Endothelial cell of umbilical vein (primary cell): Measurements from ENCODE around the gene LEMD1. TPM values are rescaled to one million over a fixed set of nuclear protein-coding genes. Genes with fewer than 3 reads are reported as not detected.

Source experiments
- BruUV-seq: library from RNA; stranded (reverse); fragments of 400-500 nt; replicated peaks from 2 replicates; lab custom pipeline; 2021; lab: Mats Ljungman, UMichigan
- CTCF ChIA-PET: fragments of 300-600, 350-600 bp; sonication (Branson Sonifier 250); formaldehyde crosslinking; loops from one replicate; lab custom pipeline; 2021; ENCODE audit warnings: antibody characterized with exemption, inconsistent platforms; lab: Charles Lee
- POLR2A ChIA-PET: fragments of 300-600, 350-600 bp; sonication (Branson Sonifier 250); formaldehyde crosslinking; loops from one replicate; lab custom pipeline; 2021; ENCODE audit warnings: antibody characterized with exemption, inconsistent platforms; lab: Charles Lee
- DNase-seq: peaks from one replicate; pipeline ENCODE4 v3.0.0-alpha.2; 2011; ENCODE audit warnings: low read depth, low spot score
- FAIRE-seq: peaks from 2 replicates; lab custom pipeline; 2011; peaks lifted over from hg19 to GRCh38; lab: Jason Lieb, UNC
- H2AFZ ChIP-seq: 2 replicates; pipeline ENCODE4 v1.6.0; 2012; ENCODE audit warnings: low read depth, low read length, control low read depth, inconsistent platforms
- H3K27ac ChIP-seq: 2 replicates; pipeline ENCODE4 v1.5.1; 2011; ENCODE audit warnings: low read depth, mild to moderate bottlenecking, control low read depth, low read length, moderate library complexity; ENCODE audit not compliant: insufficient read depth
- H3K27me3 ChIP-seq, 2 experiments: 2 replicates each; pipeline versions ENCODE4 v1.6.0 to v1.6.1; 2011; ENCODE audit warnings: low read length in 2 of 2, mixed read lengths in 1 of 2; ENCODE audit not compliant: control insufficient read depth in 2 of 2, insufficient read depth in 2 of 2
- H3K36me3 ChIP-seq, 2 experiments: 2 replicates in 1 of 2; 3 replicates in 1 of 2; pipeline ENCODE4 v1.5.1; 2011; ENCODE audit warnings: low read length in 2 of 2, mild to moderate bottlenecking in 1 of 2, moderate library complexity in 1 of 2; ENCODE audit not compliant: control insufficient read depth in 2 of 2, insufficient read depth in 2 of 2; ENCODE audit errors: extremely low read depth in 1 of 2
- H3K4me1 ChIP-seq: 3 replicates; pipeline ENCODE4 v1.5.1; 2011; ENCODE audit warnings: mild to moderate bottlenecking, low read length; ENCODE audit not compliant: control insufficient read depth, insufficient read depth; ENCODE audit errors: extremely low read depth
- H3K4me2 ChIP-seq: 2 replicates; pipeline ENCODE4 v1.6.1; 2011; ENCODE audit warnings: low read length, control low read depth, mixed read lengths; ENCODE audit not compliant: insufficient read depth
- H3K4me3 ChIP-seq, 3 experiments: fragments of 200-600 bp in 1 of 3; sonication (generic), shearing (Covaris generic) in 1 of 3; replicated peaks in 1 of 3; 2 replicates each; pipeline ENCODE4 v1.5.1; 2011 to 2016; ENCODE audit warnings: control low read depth in 3 of 3, low read length in 3 of 3, mild to moderate bottlenecking in 2 of 3, inconsistent platforms in 1 of 3, low read depth in 1 of 3, moderate library complexity in 1 of 3; ENCODE audit not compliant: insufficient read depth in 1 of 3
- H3K79me2 ChIP-seq: 2 replicates; pipeline ENCODE4 v1.6.0; 2012; ENCODE audit warnings: low read length, inconsistent platforms; ENCODE audit not compliant: control insufficient read depth, insufficient read depth
- H3K9ac ChIP-seq: replicated peaks from 2 replicates; pipeline ENCODE3; 2011; ENCODE audit warnings: low read length, control low read depth; ENCODE audit not compliant: insufficient read depth; ENCODE audit errors: extremely low read depth
- H3K9me1 ChIP-seq: replicated peaks from 3 replicates; pipeline ENCODE4 v1.6.0; 2011; ENCODE audit warnings: mild to moderate bottlenecking, low read length; ENCODE audit not compliant: control insufficient read depth, insufficient read depth; ENCODE audit errors: extremely low read depth
- H3K9me3 ChIP-seq: replicated peaks from 2 replicates; pipeline ENCODE4 v1.5.1; 2012; ENCODE audit warnings: low read length, inconsistent platforms; ENCODE audit not compliant: control insufficient read depth, insufficient read depth
- H4K20me1 ChIP-seq: replicated peaks from 2 replicates; pipeline ENCODE3; 2011; ENCODE audit warnings: mild to moderate bottlenecking, low read length; ENCODE audit not compliant: control insufficient read depth, insufficient read depth; ENCODE audit errors: extremely low read depth
- EZH2 ChIP-seq: IDR thresholded peaks from 2 replicates; pipeline ENCODE4 v1.6.1; 2012; ENCODE audit warnings: borderline replicate concordance, low read depth, mild to moderate bottlenecking, moderate library complexity, low read length, inconsistent platforms; ENCODE audit not compliant: severe bottlenecking
- FOS ChIP-seq: IDR thresholded peaks from 2 replicates; pipeline ENCODE4 v1.6.1; 2011; ENCODE audit warnings: mild to moderate bottlenecking, low read length, moderate library complexity, borderline replicate concordance; ENCODE audit not compliant: insufficient read depth
- GATA2 ChIP-seq: IDR thresholded peaks from 2 replicates; pipeline ENCODE4 v1.7.0; 2011; ENCODE audit warnings: low read depth, mild to moderate bottlenecking, moderate library complexity, mixed read lengths, low read length; ENCODE audit not compliant: insufficient read length, insufficient read depth
- JUN ChIP-seq: IDR thresholded peaks from 2 replicates; pipeline ENCODE4 v1.6.1; 2011; ENCODE audit warnings: borderline replicate concordance, low read depth; ENCODE audit not compliant: insufficient read length, insufficient read depth
- MYC ChIP-seq: IDR thresholded peaks from one replicate; pipeline ENCODE4 v1.6.1; 2011; ENCODE audit warnings: mild to moderate bottlenecking, low read depth, low read length
- POLR2A ChIP-seq: IDR thresholded peaks from 2 replicates; pipeline ENCODE4 v1.6.1; 2012; ENCODE audit warnings: low read depth, mild to moderate bottlenecking, control low read depth, low read length
- POLR2AphosphoS5 ChIP-seq: IDR thresholded peaks from 2 replicates; pipeline ENCODE4 v1.6.1; 2012; ENCODE audit warnings: low read depth, mild to moderate bottlenecking, control low read depth, low read length, moderate library complexity; ENCODE audit not compliant: insufficient read depth
- dilution Hi-C: fragments of 300-500 bp; cut with MboI; formaldehyde crosslinking; loops from one replicate; pipeline ENCODE4 v1.15.0; 2019; ENCODE audit warnings: low sequenced_read_pairs; ENCODE audit not compliant: extremely low pct_ligation_motif_present
- intact Hi-C: fragments of 100-400 bp; cut with micrococcal nuclease; formaldehyde crosslinking; loops from one replicate; pipeline ENCODE4 v1.10.0; 2022
- polyA plus RNA-seq, 4 experiments: library from polyadenylated mRNA; depleted of rRNA in 3 of 4; stranded (reverse) in 3 of 4; unstranded in 1 of 4; fragments of >200 nt; gene quantifications; 2 replicates each; pipeline versions ENCODE4 v1.2.1 to v1.2.3, GENCODE V29; 2011 to 2012; ENCODE audit warnings: missing spikeins in 1 of 4
- total RNA-seq: library from RNA; stranded (reverse); gene quantifications from 2 replicates; pipeline ENCODE4 v1.2.3, GENCODE V29; 2021
- TF ChIP-seq, protein P1 (sequence below), 2 donors: IDR thresholded peaks; 1 replicate in 1 of 2; 2 replicates in 1 of 2; pipeline ENCODE4 v1.5.1; 2011; ENCODE audit warnings: low read length in 2 of 2, mild to moderate bottlenecking in 2 of 2, moderate library complexity in 2 of 2, control low read depth in 1 of 2, inconsistent platforms in 1 of 2, low read depth in 1 of 2; ENCODE audit not compliant: insufficient read depth in 1 of 2; ENCODE audit errors: extremely low read depth in 1 of 2
- TF ChIP-seq, protein P2 (sequence below): IDR thresholded peaks from 2 replicates; pipeline ENCODE4 v1.6.1; 2011; ENCODE audit not compliant: insufficient read depth, insufficient read length

Gene LEMD1
- total and polyA plus RNA-seq, 2 donors (not counting 3 experiments of a cell fraction or from before 2014, with no cell fraction given) = not detected

DNA sequence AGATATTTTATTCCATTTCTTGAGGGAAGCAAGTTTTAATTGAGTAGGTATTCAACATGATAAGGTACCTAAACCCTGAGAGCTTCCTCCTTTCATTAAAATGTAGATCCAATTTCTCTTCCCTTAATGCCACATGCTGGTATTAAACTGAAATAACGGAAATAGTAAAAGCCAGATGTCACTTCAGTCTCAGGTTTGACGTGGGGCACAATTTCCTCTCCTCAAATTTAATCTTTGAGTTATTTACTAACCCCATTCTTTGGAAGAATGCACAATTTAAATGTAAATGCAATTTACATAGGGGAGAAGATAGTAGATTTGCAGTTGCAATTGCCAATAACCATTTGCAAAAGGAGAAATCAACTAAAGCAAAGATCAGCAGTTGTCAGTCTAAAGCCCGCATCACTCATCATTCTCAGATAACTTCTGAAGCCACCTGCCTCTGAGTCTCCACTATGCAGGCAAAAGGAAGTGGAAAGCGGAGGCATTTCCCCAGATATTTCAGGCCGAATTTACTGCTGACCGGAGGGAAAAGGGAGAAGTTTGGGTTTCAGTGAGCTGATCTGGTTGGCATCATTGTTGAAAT, 2.1 kb upstream of the LEMD1 start:
- H3K79me2 ChIP-seq = no peaks in the 10 kb centered on the region
- no peak overlapping the region for H3K4me3 ChIP-seq
- H3K9me3 ChIP-seq = no peaks in the 10 kb centered on the region
- H3K9ac ChIP-seq = no peak overlapping the region
- ChIA-PET POLR2A (no interaction called here), CTCF (interaction anchor here (0.7 to 6.8 kb wide), 3 partner anchors 15 to 62 kb away, joined by 4 to 38 read pairs (median 7); no protein-coding TSS in a partner anchor)
- no peaks in the 10 kb centered on the region for H3K36me3 ChIP-seq
- TF ChIP-seq, protein P1, sequence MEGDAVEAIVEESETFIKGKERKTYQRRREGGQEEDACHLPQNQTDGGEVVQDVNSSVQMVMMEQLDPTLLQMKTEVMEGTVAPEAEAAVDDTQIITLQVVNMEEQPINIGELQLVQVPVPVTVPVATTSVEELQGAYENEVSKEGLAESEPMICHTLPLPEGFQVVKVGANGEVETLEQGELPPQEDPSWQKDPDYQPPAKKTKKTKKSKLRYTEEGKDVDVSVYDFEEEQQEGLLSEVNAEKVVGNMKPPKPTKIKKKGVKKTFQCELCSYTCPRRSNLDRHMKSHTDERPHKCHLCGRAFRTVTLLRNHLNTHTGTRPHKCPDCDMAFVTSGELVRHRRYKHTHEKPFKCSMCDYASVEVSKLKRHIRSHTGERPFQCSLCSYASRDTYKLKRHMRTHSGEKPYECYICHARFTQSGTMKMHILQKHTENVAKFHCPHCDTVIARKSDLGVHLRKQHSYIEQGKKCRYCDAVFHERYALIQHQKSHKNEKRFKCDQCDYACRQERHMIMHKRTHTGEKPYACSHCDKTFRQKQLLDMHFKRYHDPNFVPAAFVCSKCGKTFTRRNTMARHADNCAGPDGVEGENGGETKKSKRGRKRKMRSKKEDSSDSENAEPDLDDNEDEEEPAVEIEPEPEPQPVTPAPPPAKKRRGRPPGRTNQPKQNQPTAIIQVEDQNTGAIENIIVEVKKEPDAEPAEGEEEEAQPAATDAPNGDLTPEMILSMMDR (IDR thresholded peaks at IDR 0.05; ENCODE audit: extremely low read depth in 1 of 2, insufficient read depth in 1 of 2, low read depth in 1 of 2, low read length in 2 of 2) = no peak
- TF ChIP-seq POLR2AphosphoS5 (no peak), POLR2A (no peak)
- dilution Hi-C loops = no loop called here
- H3K27ac ChIP-seq = no peak overlapping the region
- no peak overlapping the region for H3K4me2 ChIP-seq
- H3K4me1 ChIP-seq = no peaks in the 10 kb centered on the region
- no peaks in the 10 kb centered on the region for H3K9me1 ChIP-seq
- no peak for DNase-seq
- intact Hi-C loops = no loop called here
- H3K27me3 ChIP-seq = peaks cover 39 to 46% of the 10 kb centered on the region in 2 experiments
- H2AFZ ChIP-seq = no peak overlapping the region
- no TSS peak for BruUV-seq
- H4K20me1 ChIP-seq = no peaks in the 10 kb centered on the region
- no peak for FAIRE-seq

DNA sequence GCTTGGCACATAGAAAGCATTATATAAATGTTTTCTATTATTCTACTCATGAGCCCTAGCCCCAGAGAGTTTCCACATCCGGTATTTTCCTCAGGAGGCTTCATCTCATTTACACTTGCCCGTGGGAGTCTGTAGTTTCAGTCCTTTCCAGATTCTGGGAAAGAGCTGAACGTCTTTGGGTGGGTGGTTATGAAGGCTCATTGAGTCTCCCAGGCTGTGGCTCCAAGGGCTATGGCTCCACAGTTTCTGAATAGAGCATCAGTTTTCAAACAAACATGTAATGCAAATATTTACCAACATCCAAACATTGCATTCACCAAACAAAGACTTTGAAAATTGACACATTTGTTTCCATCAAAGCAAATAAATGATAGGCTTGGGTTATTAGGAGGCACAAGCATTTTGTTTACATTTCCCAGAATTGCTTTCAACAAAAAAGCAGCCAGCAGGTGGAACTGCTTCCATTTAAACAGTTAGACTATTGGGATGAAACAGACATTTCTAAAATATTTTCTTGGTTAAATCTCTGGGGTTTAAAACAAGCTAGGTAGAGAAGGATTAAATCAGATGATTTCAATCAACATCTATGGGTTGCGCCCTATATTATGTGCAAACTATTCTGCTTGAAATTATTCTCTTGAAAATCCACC, 1.3 kb upstream of the LEMD1 start:
- Histone ChIP-seq H3K27me3 (peaks cover 39 to 46% of the 10 kb centered on the region in 2 experiments), H3K36me3 (no peaks in the 10 kb centered on the region), H3K4me2 (no peak overlapping the region), H3K9ac (no peak overlapping the region), H2AFZ (no peak overlapping the region), H3K79me2 (no peaks in the 10 kb centered on the region), H3K9me3 (no peaks in the 10 kb centered on the region), H3K4me3 (no peak overlapping the region), H3K4me1 (no peaks in the 10 kb centered on the region), H3K27ac (no peak overlapping the region), H3K9me1 (no peaks in the 10 kb centered on the region), H4K20me1 (no peaks in the 10 kb centered on the region)
- DNase-seq (no peak), FAIRE-seq (no peak)
- POLR2A ChIA-PET = no interaction called here
- no TSS peak for BruUV-seq
- TF ChIP-seq, protein P2, sequence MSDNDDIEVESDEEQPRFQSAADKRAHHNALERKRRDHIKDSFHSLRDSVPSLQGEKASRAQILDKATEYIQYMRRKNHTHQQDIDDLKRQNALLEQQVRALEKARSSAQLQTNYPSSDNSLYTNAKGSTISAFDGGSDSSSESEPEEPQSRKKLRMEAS = no peak
- TF ChIP-seq, protein P1 (IDR thresholded peaks at IDR 0.05; ENCODE audit: extremely low read depth in 1 of 2, insufficient read depth in 1 of 2, low read depth in 1 of 2, low read length in 2 of 2) = no peak
- TF ChIP-seq POLR2A (no peak), EZH2 (no peak), MYC (no peak), GATA2 (no peak), FOS (no peak), JUN (no peak), POLR2AphosphoS5 (no peak)
- dilution Hi-C loops (no loop called here), intact Hi-C loops (no loop called here)
- CTCF ChIA-PET = interaction anchor here (2.1 to 6.8 kb wide), 2 partner anchors 26 to 62 kb away, joined by 7 to 38 read pairs; no protein-coding TSS in a partner anchor
